Neural cell (in vitro differentiated cells): ENCODE data around the gene AMFR. TPM values are rescaled to one million over a fixed set of nuclear protein-coding genes. Genes with fewer than 3 reads are reported as not detected.

Experiments
- H2AFZ ChIP-seq: fragments of 200-600, 300-800 bp; sonication (generic), shearing (Covaris generic); 2 replicates; pipeline ENCODE4 v1.6.0; 2014; ENCODE audit warnings: low read depth, mild to moderate bottlenecking, antibody characterized with exemption, low read length, moderate library complexity
- H3F3A ChIP-seq: fragments of 200-600 bp; shearing (Covaris generic); 2 replicates; pipeline ENCODE4 v1.6.1; 2016; ENCODE audit warnings: mild to moderate bottlenecking, moderate library complexity, mixed read lengths, antibody characterized with exemption, low read length; ENCODE audit not compliant: insufficient read depth, poor library complexity, severe bottlenecking
- H3K27ac ChIP-seq: fragments of 200-600, 300-800 bp; sonication (generic), shearing (Covaris generic); 2 replicates; pipeline ENCODE4 v1.5.1; 2014; ENCODE audit warnings: mild to moderate bottlenecking, low read length, moderate library complexity
- H3K27me3 ChIP-seq: fragments of 300-800, 200-600 bp; sonication (generic), shearing (Covaris generic); 2 replicates; pipeline ENCODE4 v1.6.0; 2014; ENCODE audit warnings: mild to moderate bottlenecking, low read depth, low read length, moderate library complexity; ENCODE audit not compliant: insufficient read depth
- H3K36me3 ChIP-seq: fragments of 300-800, 200-600 bp; sonication (generic), shearing (Covaris generic); 2 replicates; pipeline ENCODE4 v1.5.1; 2014; ENCODE audit warnings: mild to moderate bottlenecking, antibody characterized with exemption, low read length, moderate library complexity; ENCODE audit not compliant: insufficient read depth
- H3K4me2 ChIP-seq: fragments of 300-800, 200-600 bp; sonication (generic), shearing (Covaris generic); 2 replicates; pipeline ENCODE4 v1.6.0; 2014; ENCODE audit warnings: mild to moderate bottlenecking, low read length
- H3K4me3 ChIP-seq: fragments of 300-800, 200-600 bp; sonication (generic), shearing (Covaris generic); 2 replicates; pipeline ENCODE4 v1.5.1; 2014; ENCODE audit warnings: mild to moderate bottlenecking, low read length, moderate library complexity
- H3K79me2 ChIP-seq: fragments of 200-600 bp; shearing (Covaris generic); replicated peaks from 2 replicates; pipeline ENCODE4 v1.6.0; 2014; ENCODE audit warnings: mild to moderate bottlenecking, low read length, moderate library complexity; ENCODE audit not compliant: insufficient read depth
- H3K9ac ChIP-seq: fragments of 300-800, 200-600 bp; sonication (generic), shearing (Covaris generic); 2 replicates; pipeline ENCODE4 v1.6.1; 2016; ENCODE audit warnings: mild to moderate bottlenecking, low read length, mixed read lengths
- H3K9me2 ChIP-seq: fragments of 200-600 bp; shearing (Covaris generic); 2 replicates; pipeline ENCODE4 v1.6.1; 2016; ENCODE audit warnings: mild to moderate bottlenecking, low read length, mixed read lengths; ENCODE audit not compliant: insufficient read depth
- H3K9me3 ChIP-seq: fragments of 200-600, 300-800 bp; sonication (generic), shearing (Covaris generic); 2 replicates; pipeline ENCODE4 v1.6.1; 2016; ENCODE audit warnings: mild to moderate bottlenecking, mixed run types, low read length, moderate library complexity, mixed read lengths
- H4K20me1 ChIP-seq: fragments of 200-600 bp; shearing (Covaris generic); 2 replicates; pipeline ENCODE4 v1.6.1; 2016; ENCODE audit warnings: mild to moderate bottlenecking, mixed run types; ENCODE audit not compliant: insufficient read depth
- CTCF ChIP-seq: fragments of 450-650 bp; IDR thresholded peaks from 2 replicates; pipeline ENCODE4 v1.5.1; 2014; ENCODE audit warnings: antibody characterized with exemption, mild to moderate bottlenecking, moderate library complexity; ENCODE audit not compliant: poor library complexity, severe bottlenecking
- EP300 ChIP-seq: fragments of 450-650 bp; conservative IDR thresholded peaks from 2 replicates; pipeline ENCODE4 v1.6.1; 2014; ENCODE audit warnings: antibody characterized with exemption, mild to moderate bottlenecking, moderate library complexity; ENCODE audit not compliant: poor library complexity, severe bottlenecking
- EZH2 ChIP-seq: fragments of 200-600, 300-800 bp; shearing (Covaris generic), sonication (generic); IDR thresholded peaks from 2 replicates; pipeline ENCODE4 v1.6.1; 2014; ENCODE audit warnings: antibody characterized with exemption, low read length, borderline replicate concordance, mild to moderate bottlenecking; ENCODE audit not compliant: insufficient read depth, poor library complexity, severe bottlenecking
- MXI1 ChIP-seq: fragments of 450-650 bp; conservative IDR thresholded peaks from 2 replicates; pipeline ENCODE4 v1.6.1; 2014; ENCODE audit warnings: antibody characterized with exemption, mild to moderate bottlenecking; ENCODE audit not compliant: poor library complexity, severe bottlenecking
- POLR2AphosphoS5 ChIP-seq: IDR thresholded peaks from 2 replicates; pipeline ENCODE4 v1.6.1; 2012
- RAD21 ChIP-seq: fragments of 450-650 bp; conservative IDR thresholded peaks from 2 replicates; pipeline ENCODE4 v1.6.1; 2014; ENCODE audit warnings: antibody characterized with exemption, mild to moderate bottlenecking, moderate library complexity
- REST ChIP-seq: IDR thresholded peaks from 2 replicates; pipeline ENCODE4 v1.6.1; 2012; ENCODE audit warnings: borderline replicate concordance
- polyA plus RNA-seq: library from polyadenylated mRNA; depleted of rRNA; stranded (reverse); fragments of >200 nt; gene quantifications from 2 replicates; pipeline ENCODE4 v1.2.3, GENCODE V29; 2014

Gene AMFR
- polyA plus RNA-seq, 1 donor from 2014 or later, result 101 TPM

GRCh38 chr16:56336711-56337110 lies 88.6 kb downstream of the AMFR start:
- no peak for TF ChIP-seq REST
- H3K9ac ChIP-seq, result no peak overlapping the region
- no peaks in the 10 kb centered on the region for H3K9me3 ChIP-seq
- peaks cover 4% of the 10 kb centered on the region for H3K36me3 ChIP-seq
- no peak overlapping the region for H3K27ac ChIP-seq
- no peaks in the 10 kb centered on the region for H3K79me2 ChIP-seq
- H3K9me2 ChIP-seq, result no peaks in the 10 kb centered on the region
- H3F3A ChIP-seq, result no peaks in the 10 kb centered on the region
- no peak overlapping the region for H3K4me3 ChIP-seq
- no peaks in the 10 kb centered on the region for H4K20me1 ChIP-seq
- H3K27me3 ChIP-seq, result no peaks in the 10 kb centered on the region
- H2AFZ ChIP-seq, result no peak overlapping the region
- no peak overlapping the region for H3K4me2 ChIP-seq

- TF ChIP-seq MXI1 (no peak), CTCF (no peak), REST (no peak), RAD21 (no peak), POLR2AphosphoS5 (no peak), EP300 (no peak), EZH2 (no peak)
- Histone ChIP-seq H3K9ac (no peak overlapping the region), H3K27me3 (no peaks in the 10 kb centered on the region), H3F3A (no peaks in the 10 kb centered on the region), H4K20me1 (no peaks in the 10 kb centered on the region), H3K9me2 (no peaks in the 10 kb centered on the region), H3K4me2 (no peak overlapping the region), H3K36me3 (peaks cover 4% of the 10 kb centered on the region), H3K9me3 (no peaks in the 10 kb centered on the region), H3K79me2 (no peaks in the 10 kb centered on the region), H3K27ac (no peak overlapping the region), H2AFZ (no peak overlapping the region), H3K4me3 (no peak overlapping the region)
These were observed 89.2 kb downstream of the AMFR start for GRCh38 chr16:56336071-56336688.
